HG03457 (cell line): ENCODE data around the gene CYP11A1.

Experiments
- ATAC-seq: cut with Tn5 transposase; IDR thresholded peaks from one replicate; pipeline ENCODE4 v1.9.1; 2021; ENCODE audit warnings: moderate number of reproducible peaks; ENCODE audit not compliant: unreplicated experiment

Gene CYP11A1

DNA sequence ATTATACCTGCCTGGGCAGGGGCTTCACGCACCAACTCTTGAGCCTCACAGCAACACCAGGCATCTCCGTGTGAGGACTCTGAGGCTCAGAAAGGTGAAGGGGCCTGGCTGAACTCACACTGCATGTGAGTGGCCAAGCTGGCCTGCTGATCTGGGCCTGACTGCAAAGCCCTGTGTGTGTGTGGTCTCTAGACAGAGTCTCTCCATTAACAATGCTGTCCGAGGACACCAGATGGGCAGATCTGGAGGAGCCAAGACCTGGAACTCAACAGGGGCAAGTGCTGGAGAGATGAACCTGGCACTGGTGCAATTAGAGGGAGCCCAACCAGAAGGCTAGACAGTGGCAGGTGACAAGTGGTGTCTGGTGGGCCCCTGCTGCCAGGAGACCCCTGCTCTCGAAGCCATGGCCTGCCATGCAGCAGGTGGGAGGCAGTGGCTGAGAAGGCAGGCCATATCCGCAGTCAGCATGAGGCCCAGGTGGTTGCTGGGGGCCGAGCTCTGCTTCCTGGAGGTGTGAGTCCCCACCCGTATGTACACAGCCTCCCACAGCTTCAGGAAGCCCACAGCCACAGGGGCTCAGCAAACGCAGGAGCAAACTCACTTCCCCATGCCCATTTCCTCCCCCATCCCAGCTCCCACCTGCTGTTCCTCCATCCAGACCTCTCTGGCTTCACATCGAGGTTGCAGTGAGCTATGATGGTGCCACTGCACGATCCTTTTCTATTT is 39.0 kb downstream of the CYP11A1 start:
- ATAC-seq: no peak

DNA sequence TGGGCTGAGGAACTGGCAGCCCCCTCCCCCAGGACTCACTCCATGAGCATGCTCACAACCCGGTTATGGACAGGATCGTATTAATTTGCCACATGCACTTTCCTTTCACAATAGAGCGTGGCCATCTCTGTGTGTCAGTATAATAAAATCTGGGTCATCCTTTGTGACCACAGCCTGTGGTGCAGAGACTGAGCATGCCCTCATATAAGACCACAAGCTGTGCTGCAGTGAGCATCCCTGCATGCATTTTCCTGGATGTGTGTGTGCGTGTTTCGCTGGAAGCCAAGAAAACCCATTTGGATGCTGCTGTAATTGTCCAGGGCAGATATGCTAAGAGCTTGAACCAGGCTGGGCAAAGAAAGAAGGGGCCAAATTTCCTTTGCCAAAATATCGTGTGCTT is 39.7 kb downstream of the CYP11A1 start:
- no peak for ATAC-seq

DNA sequence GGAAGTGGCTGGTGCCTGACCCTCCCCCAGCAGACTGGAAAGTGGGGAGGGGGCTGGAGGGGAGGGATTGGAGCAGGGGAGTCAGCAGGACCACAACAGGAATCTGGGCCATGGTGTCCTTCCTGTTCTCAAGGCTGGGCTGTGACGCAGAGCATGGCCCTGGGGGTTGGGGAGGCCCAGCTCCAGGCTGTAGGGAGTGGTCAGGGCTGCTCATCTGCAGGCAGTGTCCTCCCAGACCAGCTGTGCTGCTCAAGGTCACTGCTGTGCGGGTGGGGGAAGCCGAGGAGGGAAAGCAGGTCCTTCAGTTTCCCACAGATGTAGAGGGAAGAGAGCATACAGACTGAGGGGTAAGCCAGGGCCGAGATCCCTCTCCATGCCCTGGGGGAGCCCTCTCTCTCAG is 40.7 kb downstream of the CYP11A1 start:
- no peak for ATAC-seq

- ATAC-seq: no peak
Observed at GRCh38 chr15:74324714-74325113, 42.7 kb downstream of the CYP11A1 start.

DNA sequence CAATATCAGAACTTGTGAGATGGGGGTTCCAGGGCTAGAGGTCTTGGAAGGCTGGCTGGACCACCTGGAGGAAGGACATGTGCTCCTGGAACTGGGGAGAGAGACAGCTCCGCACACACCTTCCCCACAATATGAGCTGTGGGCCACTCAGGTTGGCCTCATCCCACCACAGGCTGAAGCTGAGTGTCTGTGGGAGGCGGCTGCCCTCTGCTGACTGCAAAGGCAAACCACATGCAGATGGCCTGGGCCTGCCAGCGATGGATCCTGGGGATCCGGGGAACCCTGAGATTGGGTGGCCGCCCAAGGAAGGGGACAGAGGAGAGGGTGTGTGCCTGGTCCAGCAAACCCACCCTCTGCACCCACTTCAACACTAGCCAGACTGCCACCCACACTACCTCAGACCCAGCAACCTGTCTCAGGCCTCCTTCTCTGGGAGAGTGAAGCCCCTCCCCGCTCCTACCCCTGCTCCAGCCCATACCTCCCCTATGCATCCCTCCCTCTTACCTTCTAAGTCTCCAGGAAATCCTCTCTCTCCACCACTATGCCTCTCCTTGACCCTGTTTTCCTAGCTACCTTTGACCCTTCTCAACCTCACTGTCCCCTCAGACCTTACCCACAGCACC is 44.8 kb downstream of the CYP11A1 start:
- ATAC-seq: no peak

- no peak for ATAC-seq
Observed at GRCh38 chr15:74320352-74321247, 46.8 kb downstream of the CYP11A1 start.

GRCh38 chr15:74319596-74320351 is 47.7 kb downstream of the CYP11A1 start:
- ATAC-seq: no peak

DNA sequence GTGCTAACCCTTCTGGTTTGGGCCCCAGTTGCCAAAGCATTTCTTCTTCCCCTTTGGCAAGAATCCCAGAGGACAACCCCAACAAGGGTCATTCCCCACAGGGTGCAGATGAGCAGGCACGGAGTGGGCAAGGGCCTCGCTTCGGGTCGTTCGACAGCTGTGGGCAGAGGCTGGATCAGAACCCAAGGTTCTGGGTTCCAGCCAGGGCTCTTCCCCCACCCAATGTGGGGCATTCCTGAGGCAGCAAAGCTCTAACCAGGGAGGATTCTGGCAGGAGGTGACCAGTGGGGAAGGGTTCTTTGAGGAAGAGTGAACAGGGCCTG is 48.3 kb downstream of the CYP11A1 start:
- no peak for ATAC-seq

- no peak for ATAC-seq
Observed at GRCh38 chr15:74318376-74319137, 48.9 kb downstream of the CYP11A1 start.

GRCh38 chr15:74317820-74318375 is 49.5 kb downstream of the CYP11A1 start:
- no peak for ATAC-seq

DNA sequence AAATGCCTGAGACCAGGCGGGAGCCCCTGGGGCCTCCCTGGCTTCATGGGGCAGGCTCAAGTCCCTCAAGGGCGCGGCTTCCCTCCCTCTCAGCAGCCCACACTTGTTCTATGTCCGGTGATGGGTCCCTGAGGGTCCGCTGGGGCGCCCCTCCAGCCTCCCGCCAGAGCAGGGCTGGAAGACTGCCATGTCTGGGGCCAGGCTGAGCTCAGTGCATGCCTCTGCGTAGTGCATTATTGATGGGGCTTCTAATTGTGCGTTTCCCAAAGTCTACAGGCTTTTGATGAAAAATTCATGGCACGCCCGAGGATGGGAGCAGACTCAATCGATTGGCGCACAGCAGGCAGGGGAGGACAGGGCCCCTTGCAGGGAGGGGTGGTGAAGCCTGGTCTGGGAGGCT is 51.3 kb downstream of the CYP11A1 start:
- ATAC-seq: no peak

GRCh38 chr15:74315626-74316025 is 51.8 kb downstream of the CYP11A1 start:
- ATAC-seq: no peak

DNA sequence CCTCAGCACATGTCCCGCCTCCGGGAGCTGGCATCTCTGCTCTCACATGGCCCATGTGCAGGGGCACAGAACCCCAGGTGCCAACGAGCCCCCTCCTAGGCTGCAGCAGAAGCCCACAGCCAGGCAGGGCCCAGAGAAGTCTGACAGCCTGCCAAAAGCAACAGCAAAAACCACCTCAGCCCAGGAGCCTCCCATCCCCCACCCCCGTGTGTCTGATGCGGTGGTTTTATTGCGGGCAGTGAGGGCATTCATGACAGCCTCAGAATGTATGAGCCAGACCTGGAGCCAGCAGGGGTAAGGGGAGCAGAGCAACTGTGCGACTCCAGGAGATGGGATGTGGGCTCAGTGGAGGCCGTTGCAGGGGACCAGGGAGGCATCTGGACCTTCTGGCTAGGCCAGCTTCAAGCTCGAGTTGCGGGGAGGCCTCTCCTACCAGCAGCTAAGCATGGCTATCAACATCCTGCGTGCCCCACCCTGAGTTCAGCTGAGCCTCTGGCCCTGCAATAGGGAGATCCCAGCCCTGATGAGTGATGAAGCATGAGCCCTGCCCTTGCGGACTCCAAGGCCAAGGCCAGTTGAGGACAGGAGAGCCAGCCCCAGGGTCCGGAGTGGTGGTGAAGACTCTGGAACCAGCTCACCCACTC is 52.5 kb downstream of the CYP11A1 start:
- no peak for ATAC-seq

- no peak for ATAC-seq
Observed at GRCh38 chr15:74313889-74314288, 53.6 kb downstream of the CYP11A1 start.

GRCh38 chr15:74312445-74313007 is 54.9 kb downstream of the CYP11A1 start:
- ATAC-seq: no peak

GRCh38 chr15:74311734-74312444 is 55.6 kb downstream of the CYP11A1 start:
- no peak for ATAC-seq

DNA sequence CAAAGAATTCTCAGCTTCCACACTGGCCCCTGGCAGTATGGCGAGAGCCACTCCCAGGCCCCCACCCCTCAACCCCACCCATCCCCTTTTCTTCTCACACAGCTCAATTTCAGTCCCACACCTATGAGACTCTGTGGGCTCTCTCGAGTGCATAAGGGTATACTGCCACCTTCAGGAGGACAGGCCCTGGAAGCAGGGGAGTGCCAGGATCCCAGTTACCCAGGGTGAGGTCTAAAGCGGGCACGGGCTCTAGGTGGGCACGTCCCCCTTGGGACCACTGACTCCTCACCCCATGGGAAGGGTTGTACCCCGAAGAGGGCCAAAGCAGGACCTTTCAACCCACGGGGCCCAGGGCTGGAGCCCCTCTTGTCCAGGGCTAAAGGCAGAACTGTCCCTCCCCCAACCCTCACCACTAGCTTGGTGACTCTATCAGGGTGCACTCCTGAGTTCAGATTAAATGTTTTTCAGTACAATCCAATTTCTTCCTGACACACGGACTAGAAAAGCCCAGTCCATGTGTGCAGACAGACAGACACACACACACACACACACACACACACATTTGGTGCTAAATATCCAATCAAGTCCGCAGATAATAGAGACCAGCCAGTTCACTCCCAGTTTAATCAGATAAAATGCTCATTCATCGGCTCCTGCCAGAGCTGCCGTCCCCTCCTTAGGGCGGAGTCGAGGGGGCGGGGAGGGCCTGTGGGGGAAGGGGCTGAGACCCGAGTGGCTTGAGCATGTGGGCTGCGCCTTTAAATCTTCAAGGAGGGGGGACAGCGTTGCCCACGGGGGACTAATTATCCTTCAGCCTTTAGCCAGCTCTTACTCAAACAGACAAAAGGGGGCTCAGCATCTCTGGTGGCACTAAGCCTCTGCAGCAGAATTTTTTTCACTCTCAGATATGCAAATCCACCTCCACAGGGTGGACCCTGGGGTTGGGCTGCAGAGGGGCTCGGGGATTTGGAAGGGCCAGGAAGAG is 59.3 kb downstream of the CYP11A1 start:
- ATAC-seq: no peak
